ENCODE data around the gene INS. TPM values are rescaled to one million over a fixed set of nuclear protein-coding genes. Genes with fewer than 3 reads are reported as not detected.

INS gene
- total and polyA plus RNA-seq, 2 of the 13 experiments (the other 11 are each of a cell fraction or from before 2014, with no cell fraction given) = not detected

DNA sequence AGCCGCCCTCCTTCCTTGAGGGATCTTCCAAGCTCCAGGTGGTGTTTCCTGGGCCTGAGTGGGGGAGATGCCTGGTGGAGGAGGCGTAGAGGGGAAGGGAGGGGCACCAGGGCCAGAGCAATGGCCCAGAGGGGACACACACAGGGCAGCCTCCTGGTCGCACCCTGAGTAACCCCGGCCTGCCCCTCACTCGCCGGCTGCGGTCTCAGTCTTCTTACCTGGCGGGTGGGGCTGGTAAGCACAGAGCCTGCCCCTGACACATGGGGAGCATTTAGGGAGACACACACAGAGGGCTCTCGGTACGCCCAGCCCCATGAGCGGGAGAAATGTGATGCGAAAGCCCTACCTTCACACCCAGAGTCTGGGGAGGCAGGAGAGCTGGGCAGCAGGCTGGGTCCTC is 45.7 kb downstream of the INS start (continued):
- TF ChIP-seq, protein P1, sequence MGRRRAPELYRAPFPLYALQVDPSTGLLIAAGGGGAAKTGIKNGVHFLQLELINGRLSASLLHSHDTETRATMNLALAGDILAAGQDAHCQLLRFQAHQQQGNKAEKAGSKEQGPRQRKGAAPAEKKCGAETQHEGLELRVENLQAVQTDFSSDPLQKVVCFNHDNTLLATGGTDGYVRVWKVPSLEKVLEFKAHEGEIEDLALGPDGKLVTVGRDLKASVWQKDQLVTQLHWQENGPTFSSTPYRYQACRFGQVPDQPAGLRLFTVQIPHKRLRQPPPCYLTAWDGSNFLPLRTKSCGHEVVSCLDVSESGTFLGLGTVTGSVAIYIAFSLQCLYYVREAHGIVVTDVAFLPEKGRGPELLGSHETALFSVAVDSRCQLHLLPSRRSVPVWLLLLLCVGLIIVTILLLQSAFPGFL (CRISPR knock-in tag; IDR thresholded peaks at IDR 0.05) = no peak

DNA sequence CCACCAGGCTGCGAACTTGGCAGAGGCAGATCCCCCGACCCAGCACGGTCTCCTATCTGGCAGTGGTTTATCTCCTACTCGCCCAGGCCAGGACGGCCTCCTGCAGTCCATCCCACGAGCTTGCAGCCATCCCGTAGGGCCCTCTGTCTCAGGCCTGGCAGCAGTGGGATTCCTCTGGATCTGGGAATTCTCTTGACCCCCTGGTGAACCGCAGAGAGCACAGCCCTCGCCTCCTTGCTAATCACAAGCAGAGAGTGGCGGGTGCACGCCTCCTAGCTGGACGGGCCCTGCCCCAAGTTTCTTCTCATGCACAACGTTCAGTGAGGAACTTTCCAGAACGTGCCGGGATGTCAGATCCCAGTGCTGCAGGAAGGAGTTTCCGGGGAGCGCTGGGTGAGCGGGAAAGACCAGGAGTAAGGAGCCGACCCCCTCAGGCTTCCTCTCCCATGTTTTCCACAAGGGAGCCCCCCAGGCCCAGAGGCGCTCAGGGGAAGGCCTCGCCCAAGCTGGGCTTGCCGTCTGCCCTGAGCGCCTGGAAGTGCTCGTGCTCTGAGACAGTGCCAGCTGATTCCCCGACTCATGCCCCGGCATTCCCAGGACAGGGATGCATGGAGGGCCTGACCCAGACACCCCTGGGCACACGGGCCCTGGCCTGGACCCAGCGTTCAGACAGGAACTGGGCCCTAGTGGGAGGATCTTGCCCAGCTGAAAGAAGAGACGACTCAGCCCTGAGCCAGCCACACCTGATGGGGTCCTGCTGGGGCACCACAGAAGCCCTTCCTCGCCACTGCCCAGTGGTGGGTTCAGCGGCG is 46.4 kb downstream of the INS start:
- in situ Hi-C loops (cut with HindIII; ENCODE audit: extremely low pct_ligation_motif_present, low pct_unique_long_range_greater_than_20kb) = no loop called here
- Histone ChIP-seq H3K4me2 (ENCODE audit: low read depth, low read length) (no peak overlapping the region), H3K9ac (ENCODE audit: insufficient read depth, low read depth, low read length) (no peak overlapping the region), H3K4me1 (ENCODE audit: insufficient read depth, low read length) (peaks cover 8% of the 10 kb centered on the region), H2AFZ (ENCODE audit: low read length) (no peak overlapping the region), H3K36me3 (replicated peaks in 1 of 2; ENCODE audit: control insufficient read depth in 1 of 2, insufficient read depth in 2 of 2, low read length in 2 of 2) (no peaks in the 10 kb centered on the region), H3K27me3 (ENCODE audit: control insufficient read depth in 1 of 2, insufficient read depth in 2 of 2, low read length in 2 of 2) (peaks cover 3 to 29% of the 10 kb centered on the region in 2 experiments; a peak in 4 of 5 replicates), H3K4me3 (replicated peaks in 1 of 3; ENCODE audit: insufficient read depth in 1 of 3, low read depth in 2 of 3, low read length in 3 of 3) (no peak overlapping the region), H3K79me2 (ENCODE audit: insufficient read depth, low read length) (no peaks in the 10 kb centered on the region), H3K9me3 (ENCODE audit: low read length) (peaks cover 6% of the 10 kb centered on the region), H3K27ac (ENCODE audit: extremely low read length, insufficient read depth, low read length) (no peak overlapping the region), H4K20me1 (ENCODE audit: insufficient read depth, low read length) (no peaks in the 10 kb centered on the region)
- FAIRE-seq = no peak
- no TSS peak for BruUV-seq (replicated peaks)
- POLR2A ChIA-PET = no interaction called here
- intact Hi-C loops (cut with micrococcal nuclease; ENCODE audit: unreplicated experiment) = no loop called here
- TF ChIP-seq, protein P2, sequence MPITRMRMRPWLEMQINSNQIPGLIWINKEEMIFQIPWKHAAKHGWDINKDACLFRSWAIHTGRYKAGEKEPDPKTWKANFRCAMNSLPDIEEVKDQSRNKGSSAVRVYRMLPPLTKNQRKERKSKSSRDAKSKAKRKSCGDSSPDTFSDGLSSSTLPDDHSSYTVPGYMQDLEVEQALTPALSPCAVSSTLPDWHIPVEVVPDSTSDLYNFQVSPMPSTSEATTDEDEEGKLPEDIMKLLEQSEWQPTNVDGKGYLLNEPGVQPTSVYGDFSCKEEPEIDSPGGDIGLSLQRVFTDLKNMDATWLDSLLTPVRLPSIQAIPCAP (CRISPR knock-in tag; IDR thresholded peaks at IDR 0.05; ENCODE audit: low read depth) = no peak
- TF ChIP-seq ATF1 (CRISPR knock-in tag; IDR thresholded peaks at IDR 0.05) (no peak), ZNF557 (CRISPR knock-in tag; IDR thresholded peaks at IDR 0.05) (no peak)
- DNase-seq (ENCODE audit: low spot score) = no peak
- peak; percentile 48 for ATAC-seq
- CTCF ChIA-PET (ENCODE audit: low intra/inter-chr PET ratio, low total read pairs) = no interaction called here
- WGBS (ENCODE audit: low lambda C conversion rate) = 43% methylated on average over 12 of the region's 32 CpGs

All from HepG2 (cell line).